ENCODE data around the gene TNS2.
"Not testable (repeated sequence)": the region's sequence is repeated elsewhere in the genome, so short reads cannot be mapped to it uniquely, and the experiment has no call there.

TNS2 gene

DNA sequence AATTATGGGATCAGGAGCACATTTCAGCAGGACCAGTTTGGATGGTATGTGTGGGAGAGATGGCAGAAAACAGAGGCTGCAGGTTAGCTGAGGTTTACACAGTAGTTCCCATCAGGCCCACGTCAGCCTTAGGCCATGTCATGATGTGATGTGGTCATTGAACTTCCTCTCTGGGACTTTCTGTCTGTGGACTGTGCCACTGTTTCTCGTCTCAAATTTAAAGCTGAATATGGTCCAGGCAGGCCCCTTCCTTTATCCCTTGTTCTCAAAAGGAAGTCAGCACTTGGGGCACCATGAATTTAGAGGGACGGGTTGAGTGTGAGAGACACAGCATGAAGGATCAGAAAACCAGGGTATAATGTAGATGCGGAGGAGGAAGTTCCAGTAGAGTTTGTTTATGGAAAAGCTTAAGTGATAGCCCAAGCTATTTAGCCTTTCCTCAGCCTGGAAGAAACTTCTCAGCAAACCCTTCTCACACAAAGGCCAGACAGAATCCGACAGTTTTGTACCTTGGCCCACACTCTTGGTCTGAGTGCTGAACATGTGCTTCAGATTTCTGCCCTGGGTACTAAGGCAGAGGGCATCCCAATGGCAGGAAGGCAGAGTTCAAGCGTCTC, 44.0 kb downstream of the TNS2 start:
- no peak for DNase-seq (ENCODE audit: low read depth in 2 of 2)

DNA sequence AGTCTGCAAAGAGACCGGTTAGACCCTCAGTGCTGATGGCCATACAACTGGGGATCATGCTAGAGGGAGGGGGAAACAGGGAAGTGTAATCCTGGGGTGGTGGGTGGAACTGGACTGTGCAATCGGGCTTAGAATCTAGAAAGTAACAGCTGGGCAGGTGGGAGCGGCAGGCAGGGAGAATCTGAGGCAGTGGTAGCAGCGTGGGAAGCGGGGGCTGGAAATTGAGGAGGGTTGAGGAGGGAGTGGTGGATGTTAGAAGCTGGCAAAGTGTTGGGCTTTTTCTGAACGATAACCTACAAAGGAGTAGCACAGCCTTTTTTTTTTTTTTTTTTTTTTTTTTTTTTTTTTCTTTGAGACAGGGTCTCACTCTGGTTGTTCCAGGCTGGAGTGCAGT, 44.5 kb downstream of the TNS2 start:
- DNase-seq (ENCODE audit: low read depth in 2 of 2) = no peak

DNA sequence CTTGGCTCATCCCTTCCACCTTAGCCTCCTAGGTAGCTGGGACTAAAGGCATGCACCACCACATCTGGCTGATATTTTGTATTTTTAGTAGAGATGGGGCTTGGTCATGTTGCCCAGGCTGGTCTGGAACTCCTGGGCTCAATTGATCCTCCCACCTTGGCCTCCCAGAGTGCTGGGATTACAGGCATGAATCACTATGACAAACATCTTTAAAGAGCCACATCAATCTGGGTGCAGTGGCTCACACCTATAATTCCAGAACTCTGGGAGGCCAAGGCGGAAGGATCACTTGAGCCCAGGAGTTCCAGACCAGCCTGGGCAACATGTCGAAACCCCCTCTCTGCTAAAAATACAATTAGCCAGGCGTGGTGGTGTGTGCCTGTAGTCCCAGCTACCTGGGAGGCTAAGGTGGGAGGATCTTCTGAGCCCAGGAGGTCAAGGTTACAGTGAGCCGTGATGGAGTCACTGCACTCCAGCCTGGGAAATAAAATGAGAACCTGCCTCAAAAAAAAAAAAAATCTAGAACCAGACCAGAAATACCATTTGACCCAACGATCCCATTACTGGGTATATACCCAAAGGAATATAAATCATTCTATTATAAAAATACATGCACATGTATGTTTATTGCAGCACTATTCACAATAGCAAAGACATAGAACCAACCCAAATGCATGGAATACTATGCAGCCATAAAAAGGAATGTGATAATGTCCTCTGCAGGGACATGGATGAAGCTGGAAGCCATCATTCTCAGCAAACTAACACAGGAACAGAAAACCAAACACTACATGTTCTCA, 45.1 kb downstream of the TNS2 start:
- not testable (repeated sequence) for DNase-seq (ENCODE audit: low read depth in 2 of 2)

DNA sequence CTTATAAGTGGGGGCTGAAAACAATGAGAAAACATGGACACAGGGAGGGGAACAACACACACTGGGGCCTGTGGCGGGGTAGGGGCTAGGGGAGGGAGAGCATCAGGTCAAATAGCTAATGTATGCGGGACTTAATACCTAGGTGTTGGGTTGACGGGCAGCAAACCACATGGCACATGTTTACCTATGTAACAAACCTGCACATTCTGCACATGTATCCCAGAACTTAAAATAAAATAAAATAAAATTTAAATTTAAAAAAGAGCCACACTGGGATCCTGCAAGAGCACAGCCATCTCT, 45.7 kb downstream of the TNS2 start:
- DNase-seq (ENCODE audit: low read depth in 2 of 2) = not testable (repeated sequence)

DNA sequence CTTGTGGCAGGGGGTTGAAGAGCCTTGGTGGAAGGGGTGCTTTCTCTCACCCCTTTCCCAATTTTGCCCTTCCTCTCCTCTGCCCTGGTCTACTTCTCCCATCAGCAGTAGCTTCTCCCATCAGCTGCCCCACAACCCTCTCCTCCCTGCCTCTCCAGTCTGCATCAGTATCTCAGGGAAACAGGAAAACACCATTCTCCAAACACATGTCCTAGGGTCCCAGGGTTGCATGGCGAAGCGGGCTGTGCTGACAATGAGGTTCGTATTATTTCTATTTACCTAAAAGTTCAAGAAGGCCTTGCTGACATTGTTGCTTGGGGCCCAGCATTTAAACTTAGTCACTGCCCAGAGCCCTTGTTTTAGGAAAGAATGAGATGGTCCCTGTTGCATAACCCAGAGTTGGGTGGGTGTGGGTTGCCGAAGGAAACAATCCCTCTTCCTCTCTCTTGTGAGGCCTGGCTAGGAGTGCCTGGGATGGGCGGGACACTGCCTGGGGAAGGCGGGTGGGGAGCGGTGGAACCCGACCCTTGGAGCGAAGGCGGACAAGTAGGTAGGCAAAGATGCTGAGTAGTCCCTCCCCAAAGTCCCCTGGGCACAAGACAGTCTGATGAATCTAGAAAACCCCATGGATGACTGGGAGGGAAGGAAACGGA, 46.4 kb downstream of the TNS2 start:
- DNase-seq (ENCODE audit: low read depth in 2 of 2) = no peak

DNA sequence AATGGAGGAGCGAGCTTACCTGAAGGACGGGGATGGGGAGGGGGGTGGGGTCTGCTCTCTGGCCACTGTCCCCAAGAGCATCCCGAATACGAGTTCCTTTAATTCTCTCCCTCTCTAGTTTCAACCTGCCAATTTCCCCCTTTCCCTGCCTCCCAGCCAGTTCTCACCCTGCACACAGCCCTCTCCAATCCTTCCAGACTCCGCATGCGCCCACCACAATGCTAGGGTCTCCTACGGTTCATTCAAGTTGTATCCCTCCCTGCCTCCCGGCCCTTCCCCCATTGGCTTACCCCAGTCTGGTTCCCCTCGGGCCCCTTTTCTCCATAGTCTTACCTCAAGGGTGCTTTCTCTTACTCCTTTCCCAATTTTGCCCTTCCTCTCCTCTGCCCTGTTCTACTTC, 46.9 kb downstream of the TNS2 start:
- DNase-seq (ENCODE audit: low read depth in 2 of 2) = no peak

DNA sequence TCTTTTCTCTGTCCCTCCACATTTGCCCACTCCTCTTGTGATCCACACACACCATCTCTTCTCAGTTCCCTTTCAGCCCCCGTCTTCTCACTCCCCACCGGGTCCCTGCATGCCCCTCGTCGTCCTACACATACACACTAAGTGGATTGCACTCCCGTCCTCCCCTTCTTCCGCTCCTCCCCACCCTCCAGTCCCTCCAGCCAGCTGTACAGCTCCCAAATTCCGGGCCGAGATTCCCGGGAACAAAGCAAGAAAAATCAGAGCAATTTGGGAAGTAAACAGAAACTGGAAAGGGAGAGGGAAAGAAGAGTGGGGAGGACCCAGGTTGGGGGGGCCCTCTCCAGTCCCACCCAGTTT, 47.3 kb downstream of the TNS2 start:
- no peak for DNase-seq (ENCODE audit: low read depth in 2 of 2)

DNA sequence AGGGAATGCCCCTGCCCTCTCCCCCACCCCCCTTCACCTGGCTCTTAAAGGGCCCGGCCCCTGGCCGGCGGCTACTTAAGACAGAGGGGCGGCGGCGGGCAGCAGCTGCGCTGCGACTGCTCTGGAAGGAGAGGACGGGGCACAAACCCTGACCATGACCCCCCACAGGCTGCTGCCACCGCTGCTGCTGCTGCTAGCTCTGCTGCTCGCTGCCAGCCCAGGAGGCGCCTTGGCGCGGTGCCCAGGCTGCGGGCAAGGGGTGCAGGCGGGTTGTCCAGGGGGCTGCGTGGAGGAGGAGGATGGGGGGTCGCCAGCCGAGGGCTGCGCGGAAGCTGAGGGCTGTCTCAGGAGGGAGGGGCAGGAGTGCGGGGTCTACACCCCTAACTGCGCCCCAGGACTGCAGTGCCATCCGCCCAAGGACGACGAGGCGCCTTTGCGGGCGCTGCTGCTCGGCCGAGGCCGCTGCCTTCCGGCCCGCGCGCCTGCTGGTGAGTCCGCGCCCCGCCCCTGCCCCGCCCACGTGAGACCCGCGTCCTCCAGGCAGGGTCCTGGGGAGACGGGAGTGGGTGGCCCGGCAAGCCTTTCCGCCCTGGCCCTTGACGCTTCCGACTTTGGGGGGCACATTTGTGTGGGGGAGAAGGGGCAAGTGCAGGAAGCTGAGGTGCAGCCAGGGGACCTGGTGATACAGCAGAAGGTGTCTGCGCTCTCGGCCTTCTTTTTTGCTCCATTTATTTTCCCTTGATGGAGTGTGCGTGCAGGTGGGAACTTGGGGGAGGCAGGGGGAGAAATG, 47.9 kb downstream of the TNS2 start, which contains the start of gene IGFBP6:
TSS of gene IGFBP6 (plus strand) at position 104 of the 790 bp plus-strand sequence. CDS start at position 155, 51 bp downstream.
- peak in 1 of 2 donors; percentile 57 for DNase-seq (ENCODE audit: low read depth in 2 of 2)

DNA sequence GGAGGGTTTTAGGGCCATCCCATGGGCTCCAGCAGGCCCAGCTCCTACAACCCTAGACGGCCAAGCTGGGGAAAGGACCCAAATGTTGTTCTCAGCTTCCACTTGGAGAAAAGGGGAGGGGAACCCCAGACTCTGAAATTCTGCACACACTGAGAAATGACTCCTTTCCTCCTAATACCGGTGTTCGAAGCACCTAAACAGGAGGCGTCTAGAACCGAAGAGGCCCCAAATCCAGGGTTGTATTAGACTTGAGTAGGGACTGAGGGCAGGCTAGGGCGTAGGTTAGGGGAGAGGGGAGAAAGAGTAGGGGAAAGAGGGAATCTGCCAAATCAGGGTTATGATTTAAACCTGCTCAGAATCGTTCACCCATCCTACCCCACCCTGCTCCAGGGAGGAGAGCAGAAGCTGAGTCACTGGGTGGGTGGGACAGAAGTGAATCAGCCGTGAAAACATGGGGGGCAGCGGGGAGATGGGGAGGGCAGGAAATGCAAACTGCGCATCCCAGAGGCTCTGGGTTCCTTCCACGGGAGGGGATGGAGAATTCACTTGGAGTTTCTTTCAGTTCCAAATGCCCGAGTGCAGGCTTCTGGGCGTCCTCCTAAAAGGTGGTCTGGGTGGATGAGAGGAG, 48.6 kb downstream of the TNS2 start:
- DNase-seq (ENCODE audit: low read depth in 2 of 2) = no peak

DNA sequence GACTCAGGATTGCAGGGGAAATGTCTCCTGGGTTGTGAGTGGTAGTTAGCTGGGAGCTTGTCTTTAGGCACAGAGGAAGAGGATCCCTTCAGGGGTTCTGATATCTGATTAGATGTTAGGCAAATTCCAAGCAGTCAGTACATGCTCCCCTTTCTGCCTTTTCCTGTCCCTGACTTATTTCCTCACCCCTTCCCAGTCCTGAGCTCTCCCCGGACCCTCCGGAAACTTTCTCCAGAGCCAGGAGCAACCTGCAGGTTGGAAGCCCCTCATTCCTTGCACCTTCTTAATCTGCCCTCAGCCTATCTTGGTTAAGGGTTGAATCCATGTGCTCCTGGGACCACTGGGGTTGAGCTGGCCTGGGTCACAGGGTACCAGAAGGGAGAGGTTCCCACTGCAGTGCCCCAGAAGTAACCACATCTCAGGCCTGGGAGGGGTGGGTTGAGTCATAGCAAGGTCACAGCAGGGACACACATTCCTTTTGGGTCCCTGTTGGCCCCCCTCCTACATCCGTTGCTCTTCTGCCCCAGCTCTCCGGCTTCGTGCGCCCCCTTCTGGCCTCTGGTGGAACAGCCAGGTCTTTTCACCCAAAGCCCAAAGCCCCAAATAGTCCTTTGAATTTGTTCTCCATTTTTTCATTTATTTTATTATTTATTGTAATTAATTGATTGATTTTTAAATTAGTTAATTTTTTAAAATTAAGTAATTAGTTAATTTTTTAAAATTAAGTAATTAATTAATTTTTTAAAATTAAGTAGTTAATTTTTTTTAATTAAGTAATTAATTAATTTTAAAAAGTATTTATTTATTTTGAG, 49.4 kb downstream of the TNS2 start:
- peak; percentile 86 to 89 for DNase-seq (ENCODE audit: low read depth in 2 of 2)

DNA sequence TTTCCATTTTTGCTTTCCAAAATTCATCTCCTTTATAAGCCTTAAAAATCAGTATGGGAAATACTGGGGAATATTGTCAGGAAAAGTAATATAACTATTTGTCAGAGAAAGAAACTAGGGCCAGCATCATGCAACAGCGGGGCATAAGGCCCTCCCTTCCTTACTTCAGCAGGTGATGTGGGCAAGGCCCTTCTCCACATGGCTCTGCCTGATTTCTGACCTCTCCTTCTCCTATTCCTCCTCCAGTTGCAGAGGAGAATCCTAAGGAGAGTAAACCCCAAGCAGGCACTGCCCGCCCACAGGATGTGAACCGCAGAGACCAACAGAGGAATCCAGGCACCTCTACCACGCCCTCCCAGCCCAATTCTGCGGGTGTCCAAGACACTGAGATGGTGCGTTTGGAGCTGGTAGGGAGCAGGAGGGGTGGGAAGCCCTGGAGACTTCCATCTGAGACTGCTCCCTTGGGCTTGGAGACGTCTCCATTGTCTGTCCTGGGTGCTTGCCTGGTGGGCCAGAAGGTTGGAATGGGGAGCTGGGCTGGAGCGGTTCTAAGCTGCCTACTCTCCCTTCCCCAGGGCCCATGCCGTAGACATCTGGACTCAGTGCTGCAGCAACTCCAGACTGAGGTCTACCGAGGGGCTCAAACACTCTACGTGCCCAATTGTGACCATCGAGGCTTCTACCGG, 50.7 kb downstream of the TNS2 start:
- no peak for DNase-seq (ENCODE audit: low read depth in 2 of 2)

DNA sequence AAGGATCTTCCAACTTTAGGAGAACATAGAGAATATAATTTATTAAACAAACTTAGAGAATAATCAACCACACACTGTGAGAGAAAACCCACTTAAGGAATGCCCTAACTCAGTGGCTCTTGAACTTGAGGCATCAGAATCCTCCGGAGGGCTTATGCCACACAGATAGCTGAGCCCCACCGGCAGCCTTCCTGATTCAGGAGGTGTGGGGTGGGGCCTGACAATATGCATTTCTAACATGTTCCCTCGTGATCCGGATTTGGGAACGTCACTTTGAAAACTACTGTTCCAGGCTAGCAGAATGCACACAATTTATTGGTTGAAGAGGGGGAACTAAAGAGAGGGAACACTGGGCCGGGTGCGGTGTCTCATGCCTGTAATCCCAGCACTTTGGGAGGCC, 51.4 kb downstream of the TNS2 start:
- no peak for DNase-seq (ENCODE audit: low read depth in 2 of 2)

DNA sequence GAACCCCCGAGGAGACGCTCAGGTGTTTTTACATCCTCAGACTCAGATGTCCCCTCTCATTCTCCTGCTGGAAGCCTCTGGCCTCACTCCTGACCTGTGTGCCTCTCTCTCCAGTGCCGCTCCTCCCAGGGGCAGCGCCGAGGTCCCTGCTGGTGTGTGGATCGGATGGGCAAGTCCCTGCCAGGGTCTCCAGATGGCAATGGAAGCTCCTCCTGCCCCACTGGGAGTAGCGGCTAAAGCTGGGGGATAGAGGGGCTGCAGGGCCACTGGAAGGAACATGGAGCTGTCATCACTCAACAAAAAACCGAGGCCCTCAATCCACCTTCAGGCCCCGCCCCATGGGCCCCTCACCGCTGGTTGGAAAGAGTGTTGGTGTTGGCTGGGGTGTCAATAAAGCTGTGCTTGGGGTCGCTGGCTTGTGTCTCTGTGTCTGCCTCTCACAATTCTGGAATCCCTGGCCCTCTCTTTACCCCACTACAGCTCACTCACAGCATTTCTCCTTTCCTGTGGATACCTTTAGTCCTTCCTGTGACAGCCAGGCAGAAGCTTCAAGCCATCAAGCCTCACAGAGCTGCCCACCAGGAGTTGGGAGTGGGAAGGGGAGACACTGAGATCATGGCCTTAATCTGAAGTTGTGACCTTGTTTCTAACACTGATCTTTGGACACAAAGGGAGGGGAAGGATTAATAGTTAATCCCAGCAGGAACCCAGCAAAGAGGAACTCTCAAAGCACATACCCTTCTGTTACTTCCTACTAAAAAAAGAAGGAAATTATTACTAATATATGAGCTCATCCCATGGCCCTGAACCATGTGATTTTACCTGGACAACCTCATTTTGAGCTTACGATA, 52.3 kb downstream of the TNS2 start:
- no peak for DNase-seq (ENCODE audit: low read depth in 2 of 2)

DNA sequence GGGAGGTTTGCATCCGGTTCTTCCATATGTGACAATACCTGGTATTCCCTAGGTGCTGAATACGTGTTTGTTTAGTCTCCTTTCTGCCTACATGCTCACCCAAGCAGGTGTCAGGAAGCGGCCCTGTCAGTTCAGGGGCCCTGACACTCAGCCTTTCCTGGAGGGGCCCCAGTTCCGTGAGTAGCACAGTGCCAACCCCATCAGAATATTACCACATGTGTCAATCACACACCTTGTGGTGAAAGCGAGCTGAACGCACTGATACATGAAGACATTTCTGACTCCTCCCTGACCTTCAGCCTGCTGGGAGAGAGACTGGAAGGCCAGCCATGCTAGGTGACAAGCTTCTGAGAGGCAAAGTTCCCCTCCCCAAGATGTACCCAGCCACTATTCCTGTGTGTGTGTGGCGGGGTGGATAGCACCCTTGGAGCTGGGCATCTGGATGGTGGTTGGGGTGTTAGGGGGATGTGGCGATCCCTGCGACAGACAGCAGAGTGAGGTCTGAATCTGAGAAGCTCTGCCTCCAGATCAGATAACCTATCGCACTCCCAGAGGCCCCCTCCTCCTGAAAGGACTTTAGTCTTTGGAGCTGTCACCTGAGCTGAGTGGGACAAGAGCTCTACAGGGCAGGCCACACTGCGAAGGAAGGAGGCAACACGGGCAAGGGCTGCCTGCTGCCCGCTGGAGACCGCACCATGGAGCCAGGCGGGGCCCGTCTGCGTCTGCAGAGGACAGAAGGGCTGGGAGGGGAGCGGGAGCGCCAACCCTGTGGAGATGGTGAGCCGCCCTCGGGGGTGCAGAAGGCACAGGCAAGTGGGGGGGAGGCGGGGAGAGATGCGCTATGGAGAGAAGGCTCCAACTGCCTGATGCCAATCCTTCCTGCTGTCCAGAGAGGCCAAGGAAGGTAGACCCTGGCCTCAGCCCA, 53.3 kb downstream of the TNS2 start, which contains the start of gene SOAT2:
TSS of gene SOAT2 (plus strand) at position 604 of the 925 bp plus-strand sequence. CDS start at position 696, 92 bp downstream.
- DNase-seq (ENCODE audit: low read depth in 2 of 2) = peak in 1 of 2 donors; percentile 10

DNA sequence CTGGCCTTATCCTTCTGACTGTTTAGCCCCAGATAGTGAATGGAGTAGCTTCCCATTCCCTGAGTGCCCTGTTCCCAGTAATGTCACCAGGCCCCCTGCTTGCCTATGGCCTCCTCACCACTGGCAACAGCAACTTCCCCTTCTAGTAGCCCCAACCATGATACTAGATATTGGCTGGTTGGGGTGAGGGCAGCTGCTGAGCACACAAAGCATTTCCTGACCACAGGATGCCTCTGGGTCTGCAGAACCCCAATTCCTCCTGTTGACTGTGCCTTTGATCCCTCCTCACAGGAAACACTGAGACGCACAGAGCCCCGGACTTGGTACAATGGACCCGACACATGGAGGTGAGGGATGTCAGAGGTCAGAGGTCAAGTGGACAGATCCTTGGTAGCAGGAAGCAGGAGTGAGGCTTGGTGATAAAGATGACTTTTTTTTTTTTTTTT, 54.0 kb downstream of the TNS2 start:
- DNase-seq (ENCODE audit: low read depth in 2 of 2) = no peak

DNA sequence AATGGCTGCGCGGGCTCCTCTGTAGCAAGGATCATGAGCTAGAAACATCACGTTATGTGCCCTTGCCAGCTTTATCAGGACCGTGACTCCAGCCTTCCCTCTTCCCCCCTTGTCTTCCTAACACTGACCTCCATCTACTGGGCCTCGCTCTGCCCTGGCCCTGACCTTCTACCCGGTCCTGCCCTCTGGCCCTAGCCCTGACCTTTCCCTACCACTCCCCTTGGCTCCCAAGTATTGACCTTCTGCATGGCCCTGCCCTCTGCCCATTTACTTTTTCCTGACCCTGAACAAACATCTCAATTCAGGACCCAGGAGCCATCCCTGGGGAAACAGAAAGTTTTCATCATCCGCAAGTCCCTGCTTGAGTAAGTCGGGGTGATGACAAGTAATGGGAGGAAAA, 55.4 kb downstream of the TNS2 start:
- DNase-seq (ENCODE audit: low read depth in 2 of 2) = no peak

DNA sequence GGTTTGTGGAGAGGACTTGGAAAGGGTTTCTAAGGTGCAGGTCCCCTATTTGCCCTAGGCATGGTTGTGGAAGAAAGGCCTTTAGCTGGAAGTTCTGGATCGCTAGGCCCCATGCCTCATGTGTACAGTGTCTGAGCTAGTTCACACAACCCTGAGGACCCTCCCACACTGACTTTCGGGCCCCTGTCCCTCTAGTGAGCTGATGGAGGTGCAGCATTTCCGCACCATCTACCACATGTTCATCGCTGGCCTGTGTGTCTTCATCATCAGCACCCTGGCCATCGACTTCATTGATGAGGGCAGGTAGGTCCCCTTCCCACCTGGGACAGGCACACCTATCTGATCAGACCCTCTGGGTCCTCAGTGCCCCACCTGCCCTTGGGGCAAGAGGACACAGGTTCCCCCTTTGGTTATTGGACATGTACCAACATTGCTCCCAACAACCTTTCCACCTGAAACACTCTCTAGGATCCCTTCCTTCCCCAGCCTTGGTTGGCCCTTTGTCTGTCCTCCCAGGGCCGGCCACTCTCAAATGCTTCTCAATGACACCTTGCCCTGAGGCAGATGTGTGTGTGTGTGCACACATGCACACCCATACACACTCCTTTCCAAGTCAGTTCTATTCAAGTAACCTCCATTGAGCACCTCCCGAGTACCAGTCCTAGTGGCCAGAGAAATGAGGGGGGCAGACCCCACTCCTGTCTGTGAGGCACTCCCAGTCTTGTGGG, 56.0 kb downstream of the TNS2 start:
- no peak for DNase-seq (ENCODE audit: low read depth in 2 of 2)
